Suppressor macrophage (primary cell): ENCODE results near the gene ZNF253.
A peak's percentile ranks its signal among the peaks of the same experiment; 100 is the strongest.
"Not testable (repeated sequence)": the region's sequence is repeated elsewhere in the genome, so short reads cannot be mapped to it uniquely, and the experiment has no call there.

Experiments
- DNase-seq, 4 experiments: peaks; one replicate each; pipeline ENCODE4 v3.0.0-alpha.2; 2020 to 2022
- total RNA-seq, 17 experiments: gene quantifications; one replicate each; lab custom pipeline; 2026; ENCODE audit warnings: mixed read lengths in 6 of 17, inconsistent platforms in 3 of 17; lab: John Stamatoyannopoulos, UW

The ZNF253 gene
- total RNA-seq: 0.28 to 9.4 (median 3.7) reads per million in 17 experiments

- peak; percentile 91 to 96 (median 94) for DNase-seq
Measured at GRCh38 chr19:19865750-19866610, at the start of gene ZNF253. Gene ZNF253, plus strand, starts transcription at chr19:19865882. Its CDS starts 115 bp downstream, at chr19:19865997.

DNA sequence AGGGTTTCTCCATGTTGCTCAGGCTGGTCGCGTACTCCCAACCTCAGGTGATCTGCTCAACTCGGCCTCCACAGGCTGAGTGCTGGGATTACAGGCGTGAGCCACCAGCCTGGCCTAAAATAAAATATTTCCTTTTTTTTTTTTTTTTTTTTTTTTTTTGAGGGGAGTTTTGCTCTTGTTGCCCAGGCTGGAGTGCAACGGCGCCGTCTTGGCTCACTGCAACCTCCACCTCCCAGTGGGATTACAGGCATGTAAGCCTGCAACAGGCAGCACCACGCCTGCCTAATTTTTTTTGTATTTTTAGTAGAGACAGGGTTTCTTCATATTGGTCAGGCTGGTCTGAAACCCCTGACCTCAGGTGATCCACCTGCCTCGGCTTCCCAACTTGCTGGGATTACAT lies 49.0 kb upstream of the ZNF253 start:
- DNase-seq: no peak

DNA sequence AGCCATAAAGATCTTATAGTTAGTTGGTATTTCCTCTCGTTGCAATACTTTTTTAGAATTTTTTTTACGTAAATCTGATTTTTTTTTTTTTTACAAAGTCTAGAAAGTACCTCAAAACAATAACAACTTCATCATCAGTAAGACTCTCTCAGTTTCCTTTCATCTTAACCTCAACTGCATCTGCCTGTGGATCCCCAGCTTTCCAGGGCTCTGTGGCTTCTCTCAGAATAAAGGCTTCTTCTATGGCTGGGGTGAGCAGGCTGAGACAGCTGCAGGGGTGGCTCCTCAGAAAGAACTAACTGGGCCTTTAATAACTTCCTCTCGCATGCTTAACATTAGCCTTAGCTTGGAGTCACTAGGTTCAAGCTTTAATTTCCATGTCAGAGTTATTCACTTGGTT lies 48.3 kb upstream of the ZNF253 start:
- DNase-seq: no peak

DNA sequence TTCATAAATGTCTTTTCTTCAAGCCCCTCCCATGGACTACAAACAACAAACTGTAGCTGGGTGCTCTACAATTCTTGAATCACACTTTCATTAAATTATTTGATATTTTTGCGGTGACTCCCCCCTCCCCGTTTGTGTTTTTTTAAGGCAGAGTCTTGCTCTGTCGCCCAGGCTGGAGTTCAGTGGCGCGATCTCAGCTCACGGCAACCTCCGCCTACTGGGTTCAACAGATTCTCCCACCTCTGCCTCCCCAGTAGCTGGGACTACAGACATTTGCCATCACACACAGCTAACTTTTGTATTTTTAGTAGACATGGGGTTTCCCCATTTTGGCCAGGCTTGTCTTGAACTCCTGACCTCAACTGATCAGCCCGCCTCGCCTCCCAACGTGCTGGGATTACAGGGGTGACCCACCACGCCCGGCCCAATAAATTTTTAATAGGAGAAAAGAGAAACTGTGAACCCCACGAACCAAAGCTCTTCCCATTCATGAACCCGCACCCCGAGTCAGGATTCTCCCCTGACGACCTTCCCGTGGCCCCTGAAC lies 44.8 kb upstream of the ZNF253 start:
- DNase-seq: peak in 1 of 4 experiments; percentile 4

DNA sequence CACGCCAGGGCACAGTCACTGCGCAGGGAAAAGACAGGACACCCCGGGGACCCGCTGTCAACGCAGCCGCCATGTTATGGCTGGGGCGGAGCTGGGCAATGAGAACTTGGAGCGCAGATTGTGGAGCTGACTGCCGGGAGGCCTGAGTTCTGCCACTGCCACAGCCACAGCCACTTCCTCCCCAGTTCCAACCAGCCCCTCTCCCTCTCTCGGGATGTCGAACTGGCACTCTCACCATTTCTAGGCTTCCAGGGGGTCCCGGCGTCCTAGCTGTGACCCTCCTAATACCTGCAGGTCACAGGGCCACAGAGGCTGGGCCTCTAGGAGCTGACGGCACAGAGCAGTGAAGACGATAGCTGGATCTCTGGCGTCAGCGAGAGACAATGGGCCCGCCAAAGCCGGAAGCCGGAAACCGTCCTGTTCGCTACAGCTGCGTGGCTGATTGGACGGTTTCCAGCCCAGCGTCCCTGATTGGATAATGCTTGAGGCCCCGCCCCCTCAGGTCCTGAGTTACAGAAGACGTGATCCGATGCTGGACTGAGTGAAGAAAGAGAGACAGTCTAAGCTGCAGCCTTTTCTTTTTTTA lies 44.2 kb upstream of the ZNF253 start, which contains the start of gene ZNF506:
Gene ZNF506, minus strand, starts transcription at position 385 of the 586 bp plus-strand sequence. Its CDS starts 147 bp downstream, at position 238.
- peak; percentile 95 to 98 (median 96) for DNase-seq

DNA sequence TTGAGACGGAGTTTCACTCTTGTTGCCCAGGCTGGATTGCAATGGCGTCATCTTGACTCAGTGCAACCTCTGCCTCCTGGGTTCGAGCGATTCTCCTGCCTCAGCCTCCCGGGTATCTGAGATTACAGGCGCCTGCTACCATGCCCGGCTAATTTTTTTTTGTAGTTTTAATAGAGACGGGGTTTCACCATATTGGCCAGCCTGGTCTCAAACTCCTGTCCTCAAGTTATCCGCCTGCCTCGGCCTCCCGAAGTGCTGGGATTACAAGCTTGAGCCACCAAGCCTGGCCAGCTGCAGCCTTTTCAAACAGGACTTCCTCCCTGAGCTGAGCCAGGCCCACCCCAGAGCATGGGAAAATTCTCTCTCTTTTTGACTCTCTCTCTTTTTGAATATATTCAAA lies 43.7 kb upstream of the ZNF253 start:
- not testable (repeated sequence) for DNase-seq

- DNase-seq: no peak
Measured at GRCh38 chr19:19823916-19824315, 41.8 kb upstream of the ZNF253 start.

- no peak for DNase-seq
Measured at GRCh38 chr19:19826875-19827274, 38.8 kb upstream of the ZNF253 start.

- no peak for DNase-seq
Measured at GRCh38 chr19:19835560-19836038, 30.1 kb upstream of the ZNF253 start.

- DNase-seq: no peak
Measured at GRCh38 chr19:19847781-19848180, 17.9 kb upstream of the ZNF253 start.

GRCh38 chr19:19849056-19849455 lies 16.6 kb upstream of the ZNF253 start:
- no peak for DNase-seq

DNA sequence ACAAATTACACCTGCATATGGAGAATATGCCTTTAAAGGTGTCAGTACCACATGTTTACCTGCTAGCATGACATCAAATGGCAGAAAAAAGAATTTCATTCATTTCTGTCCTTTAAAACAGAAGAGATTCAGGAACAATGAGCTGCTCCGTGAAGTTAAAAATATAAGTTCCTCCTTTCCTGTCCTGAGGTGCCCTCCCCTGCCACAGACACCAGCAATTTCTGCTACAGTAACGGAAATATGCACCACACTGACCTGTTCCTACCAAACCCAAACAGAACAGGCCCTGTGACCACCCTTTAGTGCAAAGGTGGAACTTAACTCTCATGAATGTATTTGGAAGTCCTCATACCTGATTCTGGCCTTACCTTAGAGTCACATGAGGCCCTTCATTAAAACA lies 13.9 kb upstream of the ZNF253 start:
- DNase-seq: not testable (repeated sequence)

GRCh38 chr19:19858751-19859150 lies 6.9 kb upstream of the ZNF253 start:
- DNase-seq: no peak

DNA sequence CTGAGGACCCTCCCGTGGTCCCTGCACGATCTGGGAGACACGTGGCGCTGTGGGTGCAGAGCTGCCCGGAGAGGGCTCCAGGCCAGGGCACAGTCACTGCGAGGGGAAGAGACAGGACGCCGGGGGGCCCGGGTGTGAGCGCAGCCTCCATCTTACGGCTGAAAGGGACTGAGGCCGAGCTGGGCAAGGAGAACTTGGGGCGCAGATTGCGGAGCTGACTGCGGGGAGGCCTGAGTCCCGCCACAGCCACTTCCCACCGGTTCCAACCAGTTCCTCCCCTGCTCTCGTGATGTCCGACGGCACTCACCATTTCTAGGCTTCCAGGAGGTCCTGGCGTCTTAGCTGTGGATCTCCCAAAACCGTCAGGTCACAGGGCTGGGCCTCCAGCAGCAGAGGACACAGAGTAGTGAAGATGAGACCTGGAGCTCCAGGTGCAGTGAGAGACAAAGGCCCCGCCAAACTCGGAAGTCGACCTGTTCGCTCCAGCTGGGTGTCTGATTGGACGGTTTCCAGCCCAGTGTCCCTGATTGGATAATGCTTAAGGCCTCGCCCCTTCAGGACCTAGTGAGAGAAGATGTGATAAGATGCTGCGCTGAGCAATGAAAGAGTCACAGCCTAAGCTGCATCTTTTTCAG lies 4.8 kb upstream of the ZNF253 start:
- DNase-seq: no peak

- peak; percentile 6 to 47 (median 35) for DNase-seq
Measured at GRCh38 chr19:19866611-19867248, 1.0 kb downstream of the ZNF253 start.

GRCh38 chr19:19870086-19870485 lies 4.4 kb downstream of the ZNF253 start:
- DNase-seq: not testable (repeated sequence)

GRCh38 chr19:19871932-19872331 lies 6.2 kb downstream of the ZNF253 start:
- DNase-seq: no peak

GRCh38 chr19:19873381-19873780 lies 7.7 kb downstream of the ZNF253 start:
- no peak for DNase-seq

DNA sequence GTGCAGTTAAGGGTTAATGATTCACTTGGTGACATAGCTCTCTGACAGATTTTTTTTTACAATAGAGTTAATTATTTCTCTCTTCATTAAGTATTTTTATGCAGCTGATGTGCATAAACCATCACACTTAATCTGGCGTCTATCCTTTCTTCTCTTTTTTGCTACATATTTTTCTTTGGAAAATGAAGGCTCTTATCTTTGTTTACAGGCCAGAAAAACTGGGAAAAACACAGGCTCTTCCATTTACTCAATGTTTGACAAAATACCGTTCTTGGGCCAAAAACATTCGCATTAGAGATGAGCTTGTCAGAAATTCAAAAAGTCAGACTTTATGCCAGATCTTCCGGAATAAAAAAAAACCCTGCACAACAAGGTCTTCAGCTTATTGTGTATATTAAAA lies 12.0 kb downstream of the ZNF253 start:
- DNase-seq: no peak

DNA sequence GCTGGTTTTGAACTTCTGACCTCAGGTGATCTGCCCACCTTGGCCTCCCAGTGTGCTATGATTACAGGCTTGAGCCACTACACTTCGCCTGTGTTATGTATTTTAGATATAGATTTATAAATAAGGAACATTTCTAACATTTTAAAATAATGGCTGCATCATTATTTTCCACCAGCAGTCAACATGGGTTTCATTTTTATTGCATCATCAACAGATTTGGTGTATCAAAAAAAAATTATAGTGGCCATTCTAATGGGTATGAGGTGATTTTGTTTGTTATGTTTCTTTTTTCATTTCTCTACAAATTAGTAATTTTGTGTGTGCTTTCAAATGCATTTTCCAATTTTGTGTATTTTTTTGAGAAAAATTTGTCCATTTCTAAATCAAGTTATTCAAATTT lies 18.9 kb downstream of the ZNF253 start:
- no peak for DNase-seq

DNA sequence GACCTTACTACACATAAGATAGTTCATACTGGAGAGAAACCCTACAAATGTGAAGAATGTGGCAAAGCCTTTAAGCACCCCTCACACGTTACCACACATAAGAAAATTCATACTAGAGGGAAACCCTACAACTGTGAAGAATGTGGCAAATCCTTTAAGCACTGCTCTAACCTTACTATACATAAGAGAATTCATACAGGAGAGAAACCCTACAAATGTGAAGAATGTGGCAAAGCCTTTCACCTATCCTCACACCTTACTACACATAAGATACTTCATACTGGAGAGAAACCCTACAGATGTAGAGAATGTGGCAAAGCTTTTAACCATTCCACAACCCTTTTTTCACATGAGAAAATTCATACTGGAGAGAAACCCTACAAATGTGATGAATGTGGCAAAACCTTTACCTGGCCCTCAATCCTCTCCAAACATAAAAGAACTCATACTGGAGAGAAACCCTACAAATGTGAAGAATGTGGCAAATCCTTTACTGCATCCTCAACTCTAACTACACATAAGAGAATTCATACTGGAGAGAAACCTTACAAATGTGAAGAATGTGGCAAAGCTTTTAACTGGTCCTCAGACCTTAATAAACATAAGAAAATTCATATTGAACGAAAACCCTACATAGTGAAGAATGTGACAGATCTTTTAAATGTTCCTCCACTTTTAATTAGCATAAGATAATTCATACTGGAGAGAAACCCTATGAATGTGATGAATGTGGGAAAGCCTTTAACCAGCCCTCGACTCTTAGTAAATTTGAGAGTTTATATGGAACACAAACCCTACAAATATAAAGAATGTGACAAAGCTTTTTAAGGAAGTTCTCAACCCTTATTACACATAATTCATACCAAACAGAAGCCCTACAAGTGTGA lies 26.6 kb downstream of the ZNF253 start:
- not testable (repeated sequence) for DNase-seq
